CD4-positive, alpha-beta T cell treated with Interleukin-15 for 1 hour (primary cell): ENCODE measurements around the gene TLX2.

Experiments used
- DNase-seq: peaks from one replicate; pipeline ENCODE4 v3.0.0-alpha.2; 2020

TLX2 gene

GRCh38 chr2:74497777-74498499 is 16.3 kb upstream of the TLX2 start:
- no peak for DNase-seq

- no peak for DNase-seq
Measured at GRCh38 chr2:74498500-74499266, 15.6 kb upstream of the TLX2 start.

DNA sequence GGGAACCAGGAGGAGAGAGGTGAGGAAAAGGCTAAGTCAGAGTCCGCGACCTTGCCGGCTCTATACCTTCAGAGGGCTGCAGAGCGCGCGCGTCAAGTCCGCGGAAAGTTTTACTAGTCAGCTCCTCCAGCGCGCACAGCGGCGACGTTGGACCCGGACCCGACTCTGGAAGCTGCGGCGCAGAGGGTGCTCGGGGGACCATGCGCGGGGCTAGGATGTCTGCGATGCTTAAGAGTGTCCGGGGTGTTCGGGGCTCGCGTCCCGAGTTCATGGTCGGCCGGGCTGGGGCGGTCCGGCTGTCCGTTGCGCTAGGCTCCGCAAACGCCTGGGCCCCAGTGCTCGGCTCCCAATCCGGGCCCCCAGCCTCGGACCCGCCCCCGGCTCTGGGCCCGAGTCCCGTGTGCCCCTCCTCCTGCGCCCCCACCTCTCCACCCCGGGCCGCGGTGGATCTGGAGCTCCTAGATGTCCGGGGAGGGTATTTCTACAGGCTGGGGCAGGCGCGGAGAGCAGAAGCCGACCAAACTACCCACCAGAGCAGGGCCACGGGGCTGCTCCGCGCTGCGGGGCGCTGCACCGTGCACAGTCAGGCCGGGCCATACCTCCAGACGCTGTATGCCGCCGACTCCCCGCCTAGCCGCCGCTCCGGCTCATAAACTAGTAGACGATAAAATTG is 14.8 kb upstream of the TLX2 start, which contains the start of gene LBX2:
Gene LBX2, minus strand, starts transcription at position 337 of the 673 bp plus-strand sequence. Its CDS starts 66 bp downstream, at position 271.
- no peak for DNase-seq

DNA sequence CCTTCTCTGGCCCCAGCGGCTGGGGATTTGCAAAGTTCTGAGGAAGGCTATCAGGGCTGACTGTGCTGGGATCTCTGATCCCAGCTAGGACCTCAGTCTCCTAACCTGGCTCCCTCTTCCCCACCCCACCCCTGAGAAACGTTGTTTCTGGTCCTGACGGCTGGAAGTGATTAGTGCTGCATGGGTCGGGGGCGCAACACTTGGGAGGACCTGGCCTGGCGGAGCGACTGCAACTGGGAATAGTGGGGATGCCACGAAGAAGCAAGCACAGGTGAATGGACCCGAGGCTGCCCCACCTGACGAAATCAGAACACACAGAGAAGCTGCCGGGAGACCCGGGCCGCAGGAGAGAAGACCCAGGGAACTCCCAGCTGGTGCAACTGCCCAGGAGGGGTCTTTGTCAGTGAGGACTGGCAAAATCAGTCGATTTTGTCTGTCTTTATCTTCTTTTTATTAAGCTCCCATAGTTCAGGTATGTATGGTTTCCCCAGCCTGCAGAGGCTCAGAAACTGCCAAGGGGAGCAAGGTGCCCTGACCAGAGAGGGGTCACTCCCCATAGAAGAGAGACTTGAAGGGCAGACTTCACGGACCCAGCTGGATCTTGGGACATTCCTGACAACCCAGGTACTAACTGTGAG is 14.2 kb upstream of the TLX2 start:
- no peak for DNase-seq

DNA sequence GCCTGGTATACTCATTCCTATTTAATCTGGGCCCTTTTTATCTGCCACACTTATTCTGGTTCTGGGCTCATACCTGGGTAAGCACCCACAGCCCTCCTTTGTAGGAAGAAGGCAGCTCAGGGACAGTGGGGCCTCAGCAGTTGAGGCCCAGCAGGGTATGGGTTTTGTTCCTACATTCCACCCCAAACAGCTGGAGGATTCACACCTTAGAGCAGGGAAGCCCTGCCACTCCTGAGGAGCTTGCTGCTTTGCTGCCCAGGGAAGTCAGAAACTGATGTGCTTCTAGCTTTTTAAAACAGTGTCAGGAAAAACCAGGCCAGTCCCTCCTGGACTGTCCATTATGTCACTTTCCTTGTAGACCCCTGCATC is 13.7 kb upstream of the TLX2 start:
- no peak for DNase-seq

GRCh38 chr2:74501335-74502071 is 12.7 kb upstream of the TLX2 start:
- DNase-seq: no peak

GRCh38 chr2:74502147-74502719 is 12.0 kb upstream of the TLX2 start:
- DNase-seq: no peak

DNA sequence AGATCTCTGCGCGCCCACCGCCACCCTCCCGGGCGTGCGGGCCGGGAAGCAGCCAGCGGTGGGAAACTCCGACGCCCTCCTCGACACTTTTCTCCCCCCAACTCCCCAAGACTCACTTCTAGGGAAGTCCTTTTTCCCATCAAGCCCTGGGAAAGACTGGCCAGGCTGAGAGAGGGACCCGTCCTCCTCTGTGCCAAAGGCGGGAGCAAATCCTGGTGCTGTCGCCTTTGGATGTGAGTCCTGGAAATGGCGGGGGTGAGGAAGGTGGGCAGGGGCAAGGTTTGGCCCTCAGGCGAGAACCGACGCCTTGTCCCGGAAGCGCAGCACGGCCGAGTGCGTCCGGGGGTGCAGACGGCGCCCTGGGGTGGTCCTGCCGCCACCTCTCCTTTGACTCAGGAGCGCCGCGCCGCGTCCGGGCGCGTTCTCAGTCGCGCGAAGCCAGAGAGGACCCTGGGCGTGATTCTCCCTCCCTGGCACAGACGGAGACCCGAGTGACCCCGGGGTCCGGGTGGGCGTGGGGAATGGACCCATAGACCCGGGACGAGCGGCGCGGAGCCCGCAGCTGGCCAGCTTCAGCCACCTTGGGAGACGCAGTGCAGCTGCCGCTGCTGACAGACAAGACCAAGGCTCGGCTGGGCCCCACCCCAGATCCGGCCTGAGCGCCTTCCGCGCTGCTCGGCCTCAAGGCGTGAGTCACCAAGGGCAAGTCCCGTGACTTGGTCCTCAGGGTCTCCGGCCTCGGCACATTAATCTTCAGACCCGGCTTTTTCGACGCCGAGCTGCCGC is 11.3 kb upstream of the TLX2 start:
- peak; percentile 78 for DNase-seq

DNA sequence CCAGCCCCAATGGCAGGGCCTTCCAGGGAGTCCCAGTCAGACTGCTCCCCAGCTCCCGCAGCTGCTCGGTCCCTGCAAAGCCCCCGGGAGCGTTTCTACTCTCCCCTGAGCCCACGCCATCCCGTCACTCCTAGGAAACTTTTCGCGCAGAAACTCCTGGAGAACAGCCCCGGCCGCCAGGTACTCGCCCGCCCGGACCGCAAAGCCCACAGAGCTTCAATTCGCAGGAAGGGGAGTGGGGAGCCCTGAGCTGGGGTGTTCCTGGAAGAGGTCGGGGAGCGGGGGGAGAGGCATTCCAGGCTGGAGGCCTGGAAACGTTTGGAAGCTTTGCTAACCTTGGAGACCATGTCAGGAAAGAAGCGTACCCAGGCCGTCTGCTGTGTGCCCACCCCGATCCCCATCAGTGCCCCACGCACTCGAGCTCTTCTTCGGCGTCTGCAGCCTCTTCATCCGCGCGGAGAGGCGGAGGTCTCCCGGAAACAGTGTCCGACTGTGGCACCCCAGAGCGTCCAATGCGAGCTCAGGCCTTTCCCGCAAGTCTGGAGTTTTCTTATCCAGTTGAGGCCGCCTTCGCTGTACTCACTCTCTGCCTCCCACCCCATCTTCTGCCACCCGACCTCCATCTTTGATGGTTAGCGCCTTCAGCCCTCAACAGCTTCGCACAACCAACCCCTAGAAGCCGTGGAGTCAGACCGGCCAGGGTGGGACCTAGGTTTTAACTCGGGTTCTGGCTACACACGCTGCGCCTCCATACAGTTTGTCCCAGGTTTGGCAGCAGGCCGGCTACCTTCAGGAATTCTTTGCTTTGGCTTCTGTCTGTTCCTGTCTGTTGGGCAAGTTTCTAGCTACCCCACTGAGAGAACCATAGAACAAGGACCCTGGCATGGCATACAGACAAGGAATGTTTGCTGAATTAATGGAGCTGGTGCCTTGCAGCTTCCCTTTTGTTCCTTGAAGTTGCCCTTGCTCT is 10.5 kb upstream of the TLX2 start:
- DNase-seq: no peak

DNA sequence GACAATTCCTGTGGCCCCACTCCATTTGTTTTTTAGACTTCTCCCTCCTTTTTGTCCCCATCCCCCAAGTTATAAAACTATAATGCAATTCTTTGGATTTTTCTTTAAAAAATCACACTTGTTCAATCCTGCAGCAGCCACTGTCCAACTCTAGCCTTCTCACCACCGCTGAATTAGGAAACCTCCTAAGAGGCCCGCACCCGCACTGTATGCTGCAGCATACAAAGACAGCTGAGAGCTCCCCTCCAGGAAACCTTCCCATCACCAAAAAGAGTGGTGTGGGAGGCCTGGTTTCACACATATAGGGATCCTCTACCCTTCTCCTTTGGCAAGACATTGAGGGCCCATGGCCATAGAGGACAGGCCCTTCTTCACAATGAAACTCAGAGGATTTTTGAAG is 9.7 kb upstream of the TLX2 start:
- no peak for DNase-seq

DNA sequence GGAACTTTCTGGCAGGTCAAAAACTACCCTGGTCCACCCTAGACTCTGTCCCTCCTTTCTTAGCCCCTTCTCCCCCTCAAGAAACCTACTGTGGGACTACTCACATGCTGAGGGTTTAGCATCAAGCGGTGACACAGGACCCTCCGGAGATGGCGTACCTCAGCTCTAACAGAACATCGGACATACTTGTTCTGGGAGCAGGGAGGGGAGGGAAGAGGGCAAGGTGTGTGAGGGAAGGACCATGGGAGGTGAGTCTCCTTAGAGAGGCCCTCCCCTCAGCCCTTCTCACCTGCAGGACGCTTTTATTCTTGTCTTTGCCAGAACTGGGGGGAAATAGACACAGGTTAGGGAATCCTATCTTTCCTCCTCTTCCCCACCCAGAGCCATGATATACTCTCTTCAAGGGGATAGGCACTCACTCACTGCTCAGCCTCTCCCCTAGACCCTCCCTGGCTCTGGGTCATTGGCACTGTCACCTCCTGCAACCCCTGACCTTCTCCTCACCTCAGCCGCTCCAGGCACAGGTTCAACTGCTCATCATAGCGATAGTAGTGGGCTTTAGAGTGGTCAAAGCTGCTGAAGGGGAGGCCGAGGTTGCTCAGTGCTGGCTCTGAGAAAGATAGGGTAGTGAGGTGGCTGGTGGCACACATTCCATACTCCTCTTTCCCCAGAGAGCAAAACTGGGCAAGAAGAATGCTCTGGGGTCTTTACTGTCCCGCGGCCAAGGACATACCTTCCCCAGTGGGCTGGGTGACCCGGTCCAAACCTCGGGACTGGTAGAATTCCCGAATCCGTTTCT is 8.6 kb upstream of the TLX2 start:
- no peak for DNase-seq

GRCh38 chr2:74507145-74507925 is 6.9 kb upstream of the TLX2 start, which contains the start of gene PCGF1:
Gene PCGF1, minus strand, starts transcription at chr2:74507695. Its CDS starts 27 bp downstream, at chr2:74507668.
- peak; percentile 98 for DNase-seq

- no peak for DNase-seq
Measured at GRCh38 chr2:74507926-74508520, 6.2 kb upstream of the TLX2 start.

DNA sequence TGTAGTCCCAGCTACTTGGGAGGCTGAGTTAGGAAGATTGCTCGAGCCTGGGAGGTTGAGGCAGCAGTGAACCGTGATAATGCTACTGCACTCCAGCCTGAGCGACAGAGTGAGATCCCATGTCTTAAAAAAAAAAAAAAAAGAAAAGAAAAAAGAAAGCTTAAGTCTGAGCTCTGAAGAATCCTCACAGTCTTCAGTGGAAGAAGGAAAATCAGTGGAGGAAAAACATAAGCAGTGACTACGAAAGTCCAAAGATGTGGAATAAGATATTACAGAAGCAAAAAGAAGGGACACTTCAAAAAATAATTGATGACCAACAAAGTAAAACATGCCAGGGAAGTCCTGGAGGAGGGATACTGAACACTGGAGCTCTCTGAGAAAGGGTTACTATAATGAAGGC is 4.0 kb upstream of the TLX2 start:
- no peak for DNase-seq

DNA sequence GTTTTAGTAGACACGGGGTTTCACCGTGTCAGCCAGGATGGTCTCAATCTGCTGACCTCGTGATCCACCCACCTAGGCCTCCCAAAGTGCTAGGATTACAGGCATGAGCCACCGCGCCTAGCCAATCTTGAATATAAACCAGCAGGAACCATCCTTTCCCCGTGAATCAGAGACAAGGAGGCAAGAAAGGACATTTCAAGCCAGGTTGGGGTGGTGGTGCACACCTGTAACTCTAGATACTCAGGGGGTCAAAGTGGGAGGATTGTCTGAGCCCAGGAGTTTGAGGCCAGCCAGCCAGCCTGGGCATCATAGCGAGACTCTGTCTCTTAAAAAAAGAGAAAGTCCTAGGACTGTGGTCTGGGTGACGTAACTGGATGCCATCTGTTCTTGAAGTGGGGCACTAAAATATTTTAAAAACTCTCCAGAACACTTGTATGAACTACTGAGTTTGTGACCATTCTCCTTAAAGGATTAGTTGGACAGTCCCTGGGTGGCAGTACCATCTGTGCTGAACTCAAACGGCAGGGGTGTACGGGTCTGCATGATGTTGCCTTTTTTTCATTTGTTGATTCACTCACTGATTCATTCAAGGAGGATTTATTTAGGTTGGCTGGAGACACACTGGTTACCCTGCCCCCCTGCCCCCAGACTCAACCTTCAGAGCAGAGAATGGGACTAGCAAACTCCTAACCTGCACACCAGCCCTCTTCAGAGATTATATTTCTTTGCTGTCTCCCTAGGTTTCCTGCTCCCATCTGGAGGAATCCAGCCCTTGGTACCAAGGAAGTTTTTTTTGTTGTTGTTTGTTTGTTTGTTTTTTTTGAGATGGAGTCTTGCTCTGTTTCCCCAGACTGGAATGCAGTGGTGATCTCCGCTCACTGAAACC is 2.9 kb upstream of the TLX2 start:
- DNase-seq: no peak

- no peak for DNase-seq
Measured at GRCh38 chr2:74512744-74513604, 1.3 kb upstream of the TLX2 start.
